Hepatocyte (in vitro differentiated cells): ENCODE results near the gene NMUR2. TPM values are rescaled to one million over a fixed set of nuclear protein-coding genes. Genes with fewer than 3 reads are reported as not detected.

Experiments used
- DNase-seq: peaks from one replicate; pipeline ENCODE4 v3.0.0-alpha.2; 2016; ENCODE audit warnings: low spot score
- H2AFZ ChIP-seq: fragments of 200-600 bp; sonication (generic); 2 replicates; pipeline ENCODE4 v1.6.0; 2016; ENCODE audit warnings: antibody characterized with exemption, mild to moderate bottlenecking
- H3K27ac ChIP-seq: fragments of 200-600 bp; sonication (generic); 2 replicates; pipeline ENCODE4 v1.5.1; 2016; ENCODE audit warnings: mild to moderate bottlenecking
- H3K27me3 ChIP-seq: fragments of 200-600 bp; sonication (generic); 2 replicates; pipeline ENCODE4 v1.6.1; 2016
- H3K36me3 ChIP-seq: fragments of 200-600 bp; sonication (generic); replicated peaks from 2 replicates; pipeline ENCODE4 v1.5.1; 2016; ENCODE audit warnings: low read depth; ENCODE audit not compliant: insufficient read depth
- H3K4me1 ChIP-seq: fragments of 200-600 bp; sonication (generic); 2 replicates; pipeline ENCODE4 v1.5.1; 2016; ENCODE audit warnings: mild to moderate bottlenecking, moderate library complexity; ENCODE audit not compliant: insufficient read depth
- H3K4me2 ChIP-seq: fragments of 200-600 bp; sonication (generic); 2 replicates; pipeline ENCODE4 v1.6.0; 2016
- H3K4me3 ChIP-seq: fragments of 200-600 bp; sonication (generic); 2 replicates; pipeline ENCODE4 v1.5.1; 2016; ENCODE audit warnings: mild to moderate bottlenecking
- H3K79me2 ChIP-seq: fragments of 200-600 bp; sonication (generic); 2 replicates; pipeline ENCODE4 v1.6.0; 2017; ENCODE audit warnings: mild to moderate bottlenecking
- H3K9me2 ChIP-seq: fragments of 200-600 bp; sonication (generic); replicated peaks from 2 replicates; pipeline ENCODE4 v1.6.0; 2017; ENCODE audit warnings: mild to moderate bottlenecking; ENCODE audit not compliant: insufficient read depth
- H3K9me3 ChIP-seq: fragments of 200-600 bp; sonication (generic); 2 replicates; pipeline ENCODE4 v1.5.1; 2016; ENCODE audit warnings: low read depth, mild to moderate bottlenecking
- H4K20me1 ChIP-seq: fragments of 200-600 bp; sonication (generic); 2 replicates; pipeline ENCODE4 v1.6.0; 2016; ENCODE audit warnings: mild to moderate bottlenecking; ENCODE audit not compliant: insufficient read depth, poor library complexity, severe bottlenecking
- EZH2 ChIP-seq: fragments of 200-600 bp; sonication (generic); IDR thresholded peaks from 2 replicates; pipeline ENCODE4 v1.6.1; 2016; ENCODE audit warnings: antibody characterized with exemption, mild to moderate bottlenecking, borderline replicate concordance
- EZH2phosphoT487 ChIP-seq: fragments of 200-600 bp; sonication (generic); IDR thresholded peaks from one replicate; pipeline ENCODE4 v1.6.1; 2018; ENCODE audit warnings: antibody characterized with exemption, mild to moderate bottlenecking, low read depth, moderate library complexity; ENCODE audit not compliant: unreplicated experiment, severe bottlenecking
- WGBS: methylation state at CpG from one replicate; pipeline ENCODE4 v1.1.6; 2016; ENCODE audit warnings: low lambda C conversion rate; ENCODE audit errors: missing lambda C conversion rate; 5-methylcytosine and 5-hydroxymethylcytosine counted together
- polyA plus RNA-seq: library from polyadenylated mRNA; unstranded; fragments of >200 nt; fragmentation: Nextera tagmentation; extraction: Ambion mirVana; gene quantifications from 2 replicates; pipeline ENCODE4 v1.2.1, GENCODE V29; 2016
- total RNA-seq: library from RNA; depleted of rRNA; stranded (reverse); fragments of >200 nt; gene quantifications from 2 replicates; pipeline ENCODE4 v1.2.3, GENCODE V29; 2014
- TF ChIP-seq, protein P1 (sequence below): fragments of 200-600 bp; sonication (generic); IDR thresholded peaks from 2 replicates; pipeline ENCODE4 v1.5.1; 2016; ENCODE audit warnings: antibody characterized with exemption, mild to moderate bottlenecking; ENCODE audit not compliant: poor library complexity

The NMUR2 gene
- total and polyA plus RNA-seq, 2 experiments from 2014 or later: 0.57 TPM; not detected in 1

DNA sequence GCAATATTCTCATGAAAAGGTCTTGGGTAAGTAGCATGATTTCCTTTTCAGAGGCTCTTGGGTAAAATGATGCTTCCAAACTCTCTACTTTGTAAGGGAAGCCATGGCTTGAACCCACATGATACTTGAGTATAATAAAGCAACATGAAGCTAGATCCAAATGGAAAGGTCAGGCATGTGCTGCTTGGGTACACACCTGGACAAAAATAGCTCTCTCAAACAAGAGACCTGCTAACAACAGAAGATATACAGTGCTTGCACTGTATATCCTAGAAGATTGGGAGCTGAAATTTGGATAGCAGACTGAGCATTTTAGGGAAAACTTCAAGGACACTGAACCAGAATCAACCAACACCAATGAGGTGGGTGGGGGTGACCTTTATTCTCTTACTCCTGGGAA, 40.2 kb downstream of the NMUR2 start:
- no peaks in the 10 kb centered on the region for H3K9me3 ChIP-seq
- H3K36me3 ChIP-seq: no peaks in the 10 kb centered on the region
- no peaks in the 10 kb centered on the region for H3K9me2 ChIP-seq
- H3K79me2 ChIP-seq: no peaks in the 10 kb centered on the region
- no peak overlapping the region for H3K4me2 ChIP-seq
- H3K27me3 ChIP-seq: no peaks in the 10 kb centered on the region
- H3K4me1 ChIP-seq: no peaks in the 10 kb centered on the region
- TF ChIP-seq, protein P1, sequence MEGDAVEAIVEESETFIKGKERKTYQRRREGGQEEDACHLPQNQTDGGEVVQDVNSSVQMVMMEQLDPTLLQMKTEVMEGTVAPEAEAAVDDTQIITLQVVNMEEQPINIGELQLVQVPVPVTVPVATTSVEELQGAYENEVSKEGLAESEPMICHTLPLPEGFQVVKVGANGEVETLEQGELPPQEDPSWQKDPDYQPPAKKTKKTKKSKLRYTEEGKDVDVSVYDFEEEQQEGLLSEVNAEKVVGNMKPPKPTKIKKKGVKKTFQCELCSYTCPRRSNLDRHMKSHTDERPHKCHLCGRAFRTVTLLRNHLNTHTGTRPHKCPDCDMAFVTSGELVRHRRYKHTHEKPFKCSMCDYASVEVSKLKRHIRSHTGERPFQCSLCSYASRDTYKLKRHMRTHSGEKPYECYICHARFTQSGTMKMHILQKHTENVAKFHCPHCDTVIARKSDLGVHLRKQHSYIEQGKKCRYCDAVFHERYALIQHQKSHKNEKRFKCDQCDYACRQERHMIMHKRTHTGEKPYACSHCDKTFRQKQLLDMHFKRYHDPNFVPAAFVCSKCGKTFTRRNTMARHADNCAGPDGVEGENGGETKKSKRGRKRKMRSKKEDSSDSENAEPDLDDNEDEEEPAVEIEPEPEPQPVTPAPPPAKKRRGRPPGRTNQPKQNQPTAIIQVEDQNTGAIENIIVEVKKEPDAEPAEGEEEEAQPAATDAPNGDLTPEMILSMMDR: no peak
- no peak for TF ChIP-seq EZH2
- no peak for TF ChIP-seq EZH2phosphoT487
- no peaks in the 10 kb centered on the region for H4K20me1 ChIP-seq
- DNase-seq: no peak
- no peak overlapping the region for H3K4me3 ChIP-seq
- H3K27ac ChIP-seq: no peak overlapping the region
- H2AFZ ChIP-seq: no peak overlapping the region

DNA sequence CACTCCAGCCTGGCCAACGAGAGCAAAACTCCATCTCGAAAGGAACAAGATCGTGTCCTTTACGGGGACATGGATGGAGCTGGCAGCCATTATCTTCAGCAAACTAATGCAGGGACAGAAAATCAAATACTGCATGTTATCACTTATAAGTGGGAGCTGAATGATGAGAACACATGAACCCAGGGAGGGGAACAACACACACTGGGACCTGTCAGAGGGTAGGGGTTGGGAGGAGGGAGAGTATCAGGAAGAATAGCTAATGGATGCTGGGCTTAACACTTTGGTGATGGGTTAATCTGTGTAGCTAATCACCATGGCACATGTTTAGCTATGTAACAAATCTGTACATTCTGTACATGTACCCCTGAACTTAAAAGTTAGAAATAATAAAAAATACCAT, 40.9 kb downstream of the NMUR2 start:
- 85% methylated on average over 4 of the region's 4 CpGs for WGBS
- TF ChIP-seq EZH2 (no peak), EZH2phosphoT487 (no peak)
- TF ChIP-seq, protein P1: no peak
- Histone ChIP-seq H4K20me1 (no peaks in the 10 kb centered on the region), H3K79me2 (no peaks in the 10 kb centered on the region), H3K4me1 (no peaks in the 10 kb centered on the region), H3K27me3 (no peaks in the 10 kb centered on the region), H2AFZ (no peak overlapping the region), H3K27ac (no peak overlapping the region), H3K9me3 (no peaks in the 10 kb centered on the region), H3K9me2 (no peaks in the 10 kb centered on the region), H3K4me2 (no peak overlapping the region), H3K4me3 (no peak overlapping the region), H3K36me3 (no peaks in the 10 kb centered on the region)
- no peak for DNase-seq

DNA sequence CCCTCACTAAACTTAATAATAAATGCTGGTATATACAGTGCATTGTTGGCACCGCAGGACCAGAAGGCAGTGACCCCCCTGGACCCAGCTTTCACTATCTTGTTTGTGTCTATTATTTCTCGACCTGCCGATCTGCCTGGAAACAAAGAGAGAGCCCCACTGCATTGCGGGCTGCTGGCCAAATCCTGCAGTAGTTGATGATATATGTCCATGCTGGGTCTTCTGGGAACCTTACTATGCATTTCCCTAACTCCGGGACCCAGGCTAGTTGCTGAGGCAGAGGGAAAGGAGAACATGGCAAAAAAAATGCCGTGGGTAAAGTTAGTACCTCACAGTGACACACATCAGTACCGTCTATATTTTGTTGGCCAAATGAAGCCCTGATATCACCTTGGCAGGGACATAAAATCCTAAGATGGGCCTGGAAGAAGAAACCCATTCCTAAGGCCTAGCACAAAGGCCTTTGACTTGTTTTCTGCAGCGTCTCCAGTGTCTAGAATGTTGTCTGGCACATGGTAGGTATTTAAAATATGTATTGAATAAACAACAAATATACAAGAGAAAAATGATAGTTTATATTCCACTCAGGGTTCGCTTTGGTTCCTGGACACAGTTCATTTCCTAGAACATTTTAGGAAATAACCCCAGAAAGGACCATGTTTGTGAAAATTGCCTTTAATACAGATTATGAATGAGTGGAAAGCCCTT, 46.1 kb downstream of the NMUR2 start:
- TF ChIP-seq, protein P1: no peak
- no peak for TF ChIP-seq EZH2
- H3K4me3 ChIP-seq: no peak overlapping the region
- no peaks in the 10 kb centered on the region for H4K20me1 ChIP-seq
- H3K9me2 ChIP-seq: no peaks in the 10 kb centered on the region
- no peak overlapping the region for H2AFZ ChIP-seq
- no peak for DNase-seq
- no peaks in the 10 kb centered on the region for H3K79me2 ChIP-seq
- H3K27me3 ChIP-seq: no peaks in the 10 kb centered on the region
- 87% methylated on average over 9 of the region's 9 CpGs for WGBS
- H3K4me1 ChIP-seq: no peaks in the 10 kb centered on the region
- H3K36me3 ChIP-seq: no peaks in the 10 kb centered on the region
- no peak overlapping the region for H3K27ac ChIP-seq
- H3K9me3 ChIP-seq: no peaks in the 10 kb centered on the region
- H3K4me2 ChIP-seq: no peak overlapping the region

- Histone ChIP-seq H3K4me3 (no peak overlapping the region), H4K20me1 (no peaks in the 10 kb centered on the region), H3K4me2 (no peak overlapping the region), H2AFZ (no peak overlapping the region), H3K9me2 (no peaks in the 10 kb centered on the region), H3K9me3 (no peaks in the 10 kb centered on the region), H3K27ac (no peak overlapping the region), H3K4me1 (no peaks in the 10 kb centered on the region), H3K27me3 (no peaks in the 10 kb centered on the region), H3K36me3 (no peaks in the 10 kb centered on the region), H3K79me2 (no peaks in the 10 kb centered on the region)
- no peak for DNase-seq
- WGBS: 85% methylated on average over 2 of the region's 2 CpGs
- TF ChIP-seq, protein P1: no peak
- TF ChIP-seq EZH2phosphoT487 (no peak), EZH2 (no peak)
Observed at GRCh38 chr5:152356506-152356905, 48.6 kb downstream of the NMUR2 start.
